Adrenal gland (tissue), 5 donors: ENCODE data around the gene SEPTIN10.

Experiments used
- POLR2A ChIP-seq, 2 donors: fragments of 450-650 bp; IDR thresholded peaks; one replicate each; pipeline ENCODE4 v1.6.1; 2017; ENCODE audit warnings: antibody characterized with exemption in 2 of 2, mild to moderate bottlenecking in 2 of 2, moderate library complexity in 1 of 2
- TF ChIP-seq, protein P1 (sequence below), 6 experiments: fragments of 450-650 bp in 4 of 6; fragments of 200-600 bp in 2 of 6; sonication (generic) in 1 of 6; IDR thresholded peaks; 1 replicate in 5 of 6; 2 replicates in 1 of 6; pipeline versions ENCODE4 v1.5.1 to v1.8.0; 2016 to 2021; ENCODE audit warnings: antibody characterized with exemption in 6 of 6, mild to moderate bottlenecking in 2 of 6, moderate library complexity in 1 of 6
- donor health status: DM: no; HTN: no; CAD: no.

DNA sequence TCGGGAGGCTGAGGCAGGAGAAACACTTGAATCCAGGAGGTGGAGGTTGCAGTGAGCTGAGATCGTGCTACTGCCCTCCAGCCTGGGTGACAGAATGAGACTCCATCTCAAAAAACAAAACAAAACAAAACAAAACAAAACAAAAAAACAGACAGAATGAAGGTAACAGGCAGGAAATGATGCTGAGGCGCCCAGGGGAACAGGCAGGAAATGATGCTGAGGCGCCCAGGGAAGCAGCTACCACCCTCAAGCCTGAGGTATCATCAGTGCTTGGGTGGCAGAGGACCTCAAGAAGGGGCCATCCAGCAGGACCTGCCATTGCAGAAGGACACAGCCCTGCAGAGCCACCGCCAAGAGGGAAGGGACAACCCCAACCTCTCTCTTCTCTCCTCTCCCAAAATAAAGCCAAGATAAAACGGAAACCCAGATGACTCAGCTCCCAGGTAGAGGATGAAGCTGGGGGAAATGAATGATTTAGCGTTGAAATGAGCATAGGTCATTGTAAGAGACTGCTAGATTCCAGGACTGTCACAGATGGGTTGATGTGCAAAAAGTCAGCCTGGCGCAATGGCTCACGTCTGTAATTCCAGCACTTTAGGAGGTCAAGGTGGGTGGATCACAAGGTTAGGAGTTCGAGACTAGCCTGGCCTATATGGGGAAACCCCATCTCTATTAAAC is 19.7 kb upstream of the SEPTIN10 start:
- TF ChIP-seq, protein P1, sequence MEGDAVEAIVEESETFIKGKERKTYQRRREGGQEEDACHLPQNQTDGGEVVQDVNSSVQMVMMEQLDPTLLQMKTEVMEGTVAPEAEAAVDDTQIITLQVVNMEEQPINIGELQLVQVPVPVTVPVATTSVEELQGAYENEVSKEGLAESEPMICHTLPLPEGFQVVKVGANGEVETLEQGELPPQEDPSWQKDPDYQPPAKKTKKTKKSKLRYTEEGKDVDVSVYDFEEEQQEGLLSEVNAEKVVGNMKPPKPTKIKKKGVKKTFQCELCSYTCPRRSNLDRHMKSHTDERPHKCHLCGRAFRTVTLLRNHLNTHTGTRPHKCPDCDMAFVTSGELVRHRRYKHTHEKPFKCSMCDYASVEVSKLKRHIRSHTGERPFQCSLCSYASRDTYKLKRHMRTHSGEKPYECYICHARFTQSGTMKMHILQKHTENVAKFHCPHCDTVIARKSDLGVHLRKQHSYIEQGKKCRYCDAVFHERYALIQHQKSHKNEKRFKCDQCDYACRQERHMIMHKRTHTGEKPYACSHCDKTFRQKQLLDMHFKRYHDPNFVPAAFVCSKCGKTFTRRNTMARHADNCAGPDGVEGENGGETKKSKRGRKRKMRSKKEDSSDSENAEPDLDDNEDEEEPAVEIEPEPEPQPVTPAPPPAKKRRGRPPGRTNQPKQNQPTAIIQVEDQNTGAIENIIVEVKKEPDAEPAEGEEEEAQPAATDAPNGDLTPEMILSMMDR (IDR thresholded peaks at IDR 0.05), result no peak
- no peak for TF ChIP-seq POLR2A (IDR thresholded peaks at IDR 0.05)
